BJ (cell line): ENCODE measurements around the gene STYXL2. TPM values are rescaled to one million over a fixed set of nuclear protein-coding genes. Genes with fewer than 3 reads are reported as not detected.

Experiments
- CTCF ChIA-PET: fragments of 350-600 bp; formaldehyde crosslinking; extraction: SDS; loops from one replicate; lab custom pipeline; 2021; ENCODE audit warnings: antibody characterized with exemption, inconsistent platforms; lab: Yijun Ruan, JAX
- POLR2A ChIA-PET: fragments of 300-600 bp; sonication (Branson Sonifier 250); formaldehyde crosslinking; extraction: SDS; loops from one replicate; lab custom pipeline; 2021; ENCODE audit warnings: antibody characterized with exemption; lab: Charles Lee
- DNase-seq: peaks from one replicate; pipeline ENCODE4 v3.0.0-alpha.2; 2011; ENCODE audit warnings: low read depth
- H3K27me3 ChIP-seq: 2 replicates; pipeline ENCODE4 v1.6.0; 2011; ENCODE audit warnings: low read length; ENCODE audit not compliant: control insufficient read depth, insufficient read depth
- H3K36me3 ChIP-seq: 2 replicates; pipeline ENCODE4 v1.5.1; 2011; ENCODE audit warnings: low read length; ENCODE audit not compliant: control insufficient read depth, insufficient read depth
- H3K4me3 ChIP-seq: 2 replicates; pipeline ENCODE4 v1.5.1; 2011; ENCODE audit warnings: low read depth, mild to moderate bottlenecking, control low read depth, low read length
- CTCF ChIP-seq: IDR thresholded peaks from 2 replicates; pipeline ENCODE4 v1.5.1; 2011; ENCODE audit warnings: low read depth, mild to moderate bottlenecking, control low read depth, inconsistent platforms, low read length, moderate library complexity; ENCODE audit not compliant: insufficient read depth
- polyA plus RNA-seq: library from polyadenylated mRNA; depleted of rRNA; stranded (reverse); fragments of >200 nt; gene quantifications from 2 replicates; pipeline ENCODE4 v1.2.3, GENCODE V29; 2011

STYXL2 gene
- polyA plus RNA-seq, 1 experiment = not detected

DNA sequence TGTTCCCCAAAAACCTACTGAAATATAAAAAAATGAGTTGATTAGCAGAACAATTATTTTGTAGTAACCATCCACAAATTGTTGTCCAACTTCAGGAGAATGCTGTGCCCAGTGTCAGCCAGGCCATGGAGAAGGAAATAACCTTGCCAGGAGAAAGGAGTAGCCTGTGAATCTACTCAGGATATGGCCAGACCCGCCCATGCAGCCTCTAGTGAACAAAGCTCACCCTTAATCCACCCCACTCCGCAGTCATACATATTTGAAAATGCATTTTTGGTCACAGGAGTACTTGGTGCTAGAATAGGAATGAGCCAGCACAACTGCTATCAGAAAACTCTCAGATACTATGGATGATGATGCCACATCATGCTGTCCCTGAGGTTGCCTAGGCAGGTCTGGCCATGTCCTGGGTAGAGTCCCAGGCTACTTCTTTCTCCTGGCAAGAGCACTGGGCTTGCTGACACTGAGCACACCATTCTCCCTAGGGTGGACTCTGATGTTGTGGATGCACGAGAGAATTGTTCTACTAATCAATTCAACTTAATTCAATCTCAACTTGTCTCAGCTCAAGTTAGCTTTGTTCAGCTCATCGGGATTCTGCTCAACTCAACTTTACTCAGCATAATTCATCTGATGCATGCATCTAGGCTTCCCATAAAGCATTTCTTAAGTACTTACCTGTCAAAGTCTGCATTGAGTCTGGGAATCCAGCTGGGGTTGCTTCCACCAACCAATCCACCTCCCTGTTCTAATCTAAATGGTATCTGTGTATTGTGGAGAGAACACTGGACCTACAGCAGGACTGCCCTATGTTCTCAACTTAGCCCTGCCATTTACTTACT lies 18.2 kb downstream of the STYXL2 start:
- Histone ChIP-seq H3K4me3 (no peak overlapping the region), H3K27me3 (no peaks in the 10 kb centered on the region; the same call in 1 of the 2 replicates), H3K36me3 (no peaks in the 10 kb centered on the region)
- POLR2A ChIA-PET = no interaction called here
- CTCF ChIA-PET = no interaction called here
- no peak for DNase-seq
- no peak for TF ChIP-seq CTCF

GRCh38 chr1:167114725-167115124 lies 20.9 kb downstream of the STYXL2 start:
- DNase-seq = no peak
- Histone ChIP-seq H3K27me3 (no peaks in the 10 kb centered on the region; the same call in 1 of the 2 replicates), H3K36me3 (no peaks in the 10 kb centered on the region), H3K4me3 (no peak overlapping the region)
- no peak for TF ChIP-seq CTCF
- CTCF ChIA-PET = no interaction called here
- POLR2A ChIA-PET = no interaction called here

GRCh38 chr1:167115655-167116054 lies 21.8 kb downstream of the STYXL2 start:
- Histone ChIP-seq H3K4me3 (no peak overlapping the region), H3K27me3 (no peaks in the 10 kb centered on the region; the same call in 1 of the 2 replicates), H3K36me3 (no peaks in the 10 kb centered on the region)
- no peak for DNase-seq
- TF ChIP-seq CTCF = no peak
- ChIA-PET CTCF (no interaction called here), POLR2A (no interaction called here)

GRCh38 chr1:167116174-167116573 lies 22.3 kb downstream of the STYXL2 start:
- CTCF ChIA-PET = interaction anchor here (1.3 kb wide), 1 partner anchor 417 kb away, joined by 4 read pairs; no protein-coding TSS in a partner anchor
- Histone ChIP-seq H3K36me3 (no peaks in the 10 kb centered on the region), H3K27me3 (no peaks in the 10 kb centered on the region; the same call in 1 of the 2 replicates), H3K4me3 (no peak overlapping the region)
- no peak for TF ChIP-seq CTCF
- no peak for DNase-seq
- POLR2A ChIA-PET = no interaction called here

GRCh38 chr1:167117225-167117624 lies 23.4 kb downstream of the STYXL2 start:
- ChIA-PET CTCF (interaction anchor here (1.3 to 1.5 kb wide), 2 partner anchors 10 to 416 kb away, joined by 3 to 4 read pairs; no protein-coding TSS in a partner anchor), POLR2A (no interaction called here)
- H3K27me3 ChIP-seq = no peaks in the 10 kb centered on the region
- no peak for DNase-seq
- TF ChIP-seq CTCF = no peak
- no peaks in the 10 kb centered on the region for H3K36me3 ChIP-seq
- no peak overlapping the region for H3K4me3 ChIP-seq
